SK-N-SH (cell line): ENCODE data around the gene B3GALNT2. TPM values are rescaled to one million over a fixed set of nuclear protein-coding genes. Genes with fewer than 3 reads are reported as not detected.

Source experiments
- CTCF ChIA-PET: fragments of 300-600, 350-600 bp; formaldehyde crosslinking; extraction: SDS; loops from one replicate; lab custom pipeline; 2021; lab: Yijun Ruan, JAX
- POLR2A ChIA-PET: fragments of 350-600 bp; sonication (Branson Sonifier 250); formaldehyde crosslinking; extraction: SDS; loops from one replicate; lab custom pipeline; 2020; ENCODE audit warnings: antibody characterized with exemption, inconsistent platforms; lab: Yijun Ruan, JAX
- DNase-seq: peaks from one replicate; pipeline ENCODE4 v3.0.0; 2012
- H2AFZ ChIP-seq: fragments of 200-600 bp; sonication (generic); 2 replicates; pipeline ENCODE4 v1.8.1; 2016; ENCODE audit warnings: antibody characterized with exemption, mild to moderate bottlenecking, low read depth
- H3F3A ChIP-seq: fragments of 200-600 bp; sonication (generic); replicated peaks from 2 replicates; pipeline ENCODE3; 2016; ENCODE audit warnings: antibody characterized with exemption, mild to moderate bottlenecking; ENCODE audit not compliant: insufficient read depth
- H3K27ac ChIP-seq, 2 experiments: fragments of 200-500 bp in 1 of 2; fragments of 200-600 bp in 1 of 2; sonication (Bioruptor generic) in 1 of 2; sonication (generic), shearing (Covaris generic) in 1 of 2; 2 replicates each; pipeline versions ENCODE4 v1.5.1 to v1.6.1; 2014 to 2016; ENCODE audit warnings: low read depth in 2 of 2, inconsistent platforms in 1 of 2, low read length in 1 of 2, mild to moderate bottlenecking in 1 of 2, mixed read lengths in 1 of 2
- H3K27me3 ChIP-seq: fragments of 200-600 bp; sonication (generic), shearing (Covaris generic); 2 replicates; pipeline ENCODE4 v1.6.1; 2016; ENCODE audit warnings: mixed run types; ENCODE audit not compliant: insufficient read depth
- H3K36me3 ChIP-seq, 2 experiments: fragments of 200-500 bp in 1 of 2; fragments of 200-600 bp in 1 of 2; sonication (Bioruptor generic) in 1 of 2; sonication (generic) in 1 of 2; replicated peaks in 1 of 2; 2 replicates each; pipeline versions ENCODE3 to v1.5.1; 2014 to 2016; ENCODE audit warnings: low read length in 1 of 2, mild to moderate bottlenecking in 1 of 2; ENCODE audit not compliant: insufficient read depth in 2 of 2, control insufficient read depth in 1 of 2
- H3K4me1 ChIP-seq, 2 experiments: fragments of 200-500 bp in 1 of 2; fragments of 200-600 bp in 1 of 2; sonication (Bioruptor generic) in 1 of 2; sonication (generic), shearing (Covaris generic) in 1 of 2; 2 replicates each; pipeline versions ENCODE4 v1.5.1 to v1.6.1; 2014 to 2016; ENCODE audit warnings: low read depth in 1 of 2, low read length in 1 of 2, mixed run types in 1 of 2; ENCODE audit not compliant: insufficient read depth in 2 of 2, control insufficient read depth in 1 of 2
- H3K4me2 ChIP-seq: fragments of 200-600 bp; sonication (generic), shearing (Covaris generic); 2 replicates; pipeline ENCODE4 v1.6.1; 2017; ENCODE audit warnings: mixed run types
- H3K4me3 ChIP-seq, 2 experiments: fragments of 200-500 bp in 1 of 2; fragments of 200-600 bp in 1 of 2; sonication (Bioruptor generic) in 1 of 2; sonication (generic), shearing (Covaris generic) in 1 of 2; 2 replicates each; pipeline versions ENCODE4 v1.5.1 to v1.8.1; 2014 to 2016; ENCODE audit warnings: low read depth in 2 of 2, inconsistent platforms in 1 of 2, low read length in 1 of 2, mild to moderate bottlenecking in 1 of 2, mixed read lengths in 1 of 2, moderate library complexity in 1 of 2
- H3K79me2 ChIP-seq: fragments of 200-600 bp; sonication (generic); 2 replicates; pipeline ENCODE4 v1.8.1; 2017; ENCODE audit warnings: mild to moderate bottlenecking; ENCODE audit not compliant: insufficient read depth
- H3K9ac ChIP-seq: fragments of 200-600 bp; sonication (generic); 2 replicates; pipeline ENCODE4 v1.6.1; 2017; ENCODE audit warnings: mixed run types
- H3K9me2 ChIP-seq: fragments of 200-600 bp; sonication (generic); 2 replicates; pipeline ENCODE4 v1.6.1; 2017; ENCODE audit warnings: mixed run types
- H3K9me3 ChIP-seq: fragments of 200-600 bp; sonication (generic); 2 replicates; pipeline ENCODE4 v1.6.1; 2017; ENCODE audit warnings: mixed run types, mild to moderate bottlenecking, moderate library complexity
- H4K20me1 ChIP-seq: fragments of 200-600 bp; sonication (generic); 2 replicates; pipeline ENCODE4 v1.6.1; 2017; ENCODE audit warnings: mild to moderate bottlenecking, mixed run types; ENCODE audit not compliant: insufficient read depth
- CHD2 ChIP-seq: fragments of 150-350 bp; IDR thresholded peaks from 2 replicates; pipeline ENCODE4 v1.6.1; 2018; ENCODE audit warnings: low read length; ENCODE audit not compliant: partially characterized antibody
- ELF1 ChIP-seq: IDR thresholded peaks from 2 replicates; pipeline ENCODE4 v1.4.0; 2012
- EP300 ChIP-seq, 2 experiments: IDR thresholded peaks; 2 replicates each; pipeline versions ENCODE4 v1.4.0 to v1.6.1; 2012; ENCODE audit warnings: borderline replicate concordance in 1 of 2, low read depth in 1 of 2, low read length in 1 of 2
- EZH2phosphoT487 ChIP-seq: fragments of 200-600 bp; sonication (generic); IDR thresholded peaks from 2 replicates; pipeline ENCODE4 v1.6.1; 2017; ENCODE audit warnings: low read depth, mixed run types, mild to moderate bottlenecking, antibody characterized with exemption, moderate library complexity, borderline replicate concordance
- FOSL2 ChIP-seq: IDR thresholded peaks from 2 replicates; pipeline ENCODE4 v1.4.0; 2012; ENCODE audit warnings: low read depth, mild to moderate bottlenecking, moderate library complexity, borderline replicate concordance
- FOXM1 ChIP-seq: IDR thresholded peaks from 2 replicates; pipeline ENCODE4 v1.4.0; 2012; ENCODE audit warnings: low read depth, mild to moderate bottlenecking
- JUND ChIP-seq: IDR thresholded peaks from 2 replicates; pipeline ENCODE4 v1.4.0; 2012
- MXI1 ChIP-seq: IDR thresholded peaks from 2 replicates; pipeline ENCODE4 v1.6.1; 2012; ENCODE audit warnings: mild to moderate bottlenecking, low read depth, low read length, improper control_type of control experiment
- NRF1 ChIP-seq: IDR thresholded peaks from 2 replicates; pipeline ENCODE4 v1.6.1; 2012; ENCODE audit warnings: low read depth, mild to moderate bottlenecking, low read length
- RAD21 ChIP-seq: IDR thresholded peaks from 2 replicates; pipeline ENCODE4 v1.6.1; 2012; ENCODE audit warnings: mild to moderate bottlenecking, low read length
- RFX5 ChIP-seq: IDR thresholded peaks from 2 replicates; pipeline ENCODE4 v1.6.1; 2012; ENCODE audit warnings: mild to moderate bottlenecking, improper control_type of control experiment, low read length
- SIN3A ChIP-seq: IDR thresholded peaks from 2 replicates; pipeline ENCODE4 v1.6.1; 2012; ENCODE audit warnings: low read depth, mild to moderate bottlenecking, low read length, moderate library complexity, borderline replicate concordance
- SMC3 ChIP-seq: IDR thresholded peaks from 2 replicates; pipeline ENCODE4 v1.6.1; 2012; ENCODE audit warnings: low read depth, low read length, improper control_type of control experiment
- TCF12 ChIP-seq: IDR thresholded peaks from 2 replicates; pipeline ENCODE4 v1.4.0; 2012
- YY1 ChIP-seq: IDR thresholded peaks from 2 replicates; pipeline ENCODE4 v1.4.0; 2012; ENCODE audit warnings: low read depth, mild to moderate bottlenecking
- WGBS: methylation state at CpG from one replicate; pipeline ENCODE4 v1.1.6; 2017; ENCODE audit warnings: low lambda C conversion rate; 5-methylcytosine and 5-hydroxymethylcytosine counted together
- polyA plus RNA-seq, 3 experiments: library from polyadenylated mRNA; depleted of rRNA; stranded (reverse); fragments of >200 nt; gene quantifications; 2 replicates each; pipeline ENCODE4 v1.2.3, GENCODE V29; 2012
- TF ChIP-seq, protein P1 (sequence below): IDR thresholded peaks from 2 replicates; pipeline ENCODE4 v1.4.0; 2012; ENCODE audit warnings: low read depth
- TF ChIP-seq, protein P2 (sequence below): IDR thresholded peaks from 2 replicates; pipeline ENCODE4; 2012
- TF ChIP-seq, protein P3 (sequence below): IDR thresholded peaks from 2 replicates; pipeline ENCODE4 v1.4.0; 2012; ENCODE audit warnings: low read depth, borderline replicate concordance
- TF ChIP-seq, protein P4 (sequence below): fragments of 200-600 bp; sonication (generic); IDR thresholded peaks from 2 replicates; pipeline ENCODE4 v1.6.1; 2017; ENCODE audit warnings: antibody characterized with exemption, mild to moderate bottlenecking, moderate library complexity

The B3GALNT2 gene
- polyA plus RNA-seq, 1 of the 3 experiments (the other 2 are of a cell fraction): 15.5 TPM

DNA sequence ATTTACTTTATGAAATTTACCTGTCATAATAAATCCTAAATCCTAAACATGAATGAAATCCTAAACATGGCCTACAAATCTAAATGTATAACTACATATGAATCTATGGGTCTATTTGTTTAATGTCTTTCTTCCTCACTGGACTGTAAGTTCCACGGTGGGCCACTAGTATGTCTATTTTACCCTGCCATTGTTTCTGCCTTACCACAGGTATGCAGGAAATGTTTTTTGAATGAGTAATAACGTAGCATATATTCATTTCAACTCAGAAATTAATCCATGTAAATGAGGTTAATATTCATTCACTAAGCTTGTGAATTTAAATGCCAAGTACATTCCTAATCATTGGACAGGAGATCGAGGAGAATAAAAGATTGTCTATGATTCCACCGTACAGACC lies 35.3 kb downstream of the B3GALNT2 start (continued):
- no peak for TF ChIP-seq JUND

DNA sequence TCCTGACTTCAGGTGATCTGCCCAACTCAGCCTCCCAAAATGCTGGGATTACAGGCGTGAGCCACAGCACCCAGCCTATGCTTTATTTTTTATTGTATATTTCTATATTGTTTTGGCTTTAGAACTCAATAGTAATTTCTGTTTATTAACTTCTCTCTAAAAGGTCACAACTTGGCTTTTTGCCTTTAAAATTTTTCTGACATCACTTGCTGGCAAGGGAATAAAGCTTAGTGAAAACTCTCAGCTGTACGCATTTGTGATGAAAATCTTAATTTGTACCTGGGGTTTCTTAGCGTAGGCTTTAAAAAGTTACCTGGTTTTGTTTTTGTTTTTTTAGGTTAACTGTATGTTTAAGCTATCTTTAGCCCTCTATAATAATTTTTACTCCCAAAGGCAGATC lies 36.2 kb downstream of the B3GALNT2 start:
- Histone ChIP-seq H3K4me3 (no peak overlapping the region), H3K9me2 (no peaks in the 10 kb centered on the region), H3K79me2 (no peaks in the 10 kb centered on the region), H3K4me2 (no peak overlapping the region), H3K36me3 (peaks cover 5 to 49% of the 10 kb centered on the region in 2 experiments), H3K4me1 (no peaks in the 10 kb centered on the region; a peak in 1 of 4 replicates), H2AFZ (no peak overlapping the region), H3K9me3 (no peaks in the 10 kb centered on the region), H3K9ac (no peak overlapping the region), H3K27ac (no peak overlapping the region), H3F3A (peaks cover 9% of the 10 kb centered on the region), H3K27me3 (no peaks in the 10 kb centered on the region), H4K20me1 (no peaks in the 10 kb centered on the region)
- WGBS: 92% methylated on average over 3 of the region's 3 CpGs
- POLR2A ChIA-PET: no interaction called here
- CTCF ChIA-PET: interaction anchor here (1.2 to 1.4 kb wide), 2 partner anchors 25 to 37 kb away, joined by 4 read pairs; partner anchors contain the start of gene B3GALNT2
- no peak for DNase-seq
- no peak for TF ChIP-seq ELF1
- TF ChIP-seq, protein P1, sequence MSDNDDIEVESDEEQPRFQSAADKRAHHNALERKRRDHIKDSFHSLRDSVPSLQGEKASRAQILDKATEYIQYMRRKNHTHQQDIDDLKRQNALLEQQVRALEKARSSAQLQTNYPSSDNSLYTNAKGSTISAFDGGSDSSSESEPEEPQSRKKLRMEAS: no peak
- TF ChIP-seq SIN3A: no peak
- TF ChIP-seq NRF1: no peak
- TF ChIP-seq FOXM1: no peak
- TF ChIP-seq, protein P2, sequence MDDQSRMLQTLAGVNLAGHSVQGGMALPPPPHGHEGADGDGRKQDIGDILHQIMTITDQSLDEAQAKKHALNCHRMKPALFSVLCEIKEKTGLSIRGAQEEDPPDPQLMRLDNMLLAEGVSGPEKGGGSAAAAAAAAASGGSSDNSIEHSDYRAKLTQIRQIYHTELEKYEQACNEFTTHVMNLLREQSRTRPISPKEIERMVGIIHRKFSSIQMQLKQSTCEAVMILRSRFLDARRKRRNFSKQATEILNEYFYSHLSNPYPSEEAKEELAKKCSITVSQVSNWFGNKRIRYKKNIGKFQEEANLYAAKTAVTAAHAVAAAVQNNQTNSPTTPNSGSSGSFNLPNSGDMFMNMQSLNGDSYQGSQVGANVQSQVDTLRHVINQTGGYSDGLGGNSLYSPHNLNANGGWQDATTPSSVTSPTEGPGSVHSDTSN: no peak
- no peak for TF ChIP-seq EZH2phosphoT487
- no peak for TF ChIP-seq FOSL2
- TF ChIP-seq EP300 (IDR thresholded peaks at IDR 0.05; ENCODE audit: borderline replicate concordance in 1 of 2, low read depth in 1 of 2, low read length in 1 of 2): no peak
- TF ChIP-seq, protein P3, sequence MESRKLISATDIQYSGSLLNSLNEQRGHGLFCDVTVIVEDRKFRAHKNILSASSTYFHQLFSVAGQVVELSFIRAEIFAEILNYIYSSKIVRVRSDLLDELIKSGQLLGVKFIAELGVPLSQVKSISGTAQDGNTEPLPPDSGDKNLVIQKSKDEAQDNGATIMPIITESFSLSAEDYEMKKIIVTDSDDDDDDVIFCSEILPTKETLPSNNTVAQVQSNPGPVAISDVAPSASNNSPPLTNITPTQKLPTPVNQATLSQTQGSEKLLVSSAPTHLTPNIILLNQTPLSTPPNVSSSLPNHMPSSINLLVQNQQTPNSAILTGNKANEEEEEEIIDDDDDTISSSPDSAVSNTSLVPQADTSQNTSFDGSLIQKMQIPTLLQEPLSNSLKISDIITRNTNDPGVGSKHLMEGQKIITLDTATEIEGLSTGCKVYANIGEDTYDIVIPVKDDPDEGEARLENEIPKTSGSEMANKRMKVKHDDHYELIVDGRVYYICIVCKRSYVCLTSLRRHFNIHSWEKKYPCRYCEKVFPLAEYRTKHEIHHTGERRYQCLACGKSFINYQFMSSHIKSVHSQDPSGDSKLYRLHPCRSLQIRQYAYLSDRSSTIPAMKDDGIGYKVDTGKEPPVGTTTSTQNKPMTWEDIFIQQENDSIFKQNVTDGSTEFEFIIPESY: no peak
- no peak for TF ChIP-seq MXI1
- no peak for TF ChIP-seq CHD2
- TF ChIP-seq TCF12: no peak
- TF ChIP-seq JUND: no peak
- TF ChIP-seq, protein P4, sequence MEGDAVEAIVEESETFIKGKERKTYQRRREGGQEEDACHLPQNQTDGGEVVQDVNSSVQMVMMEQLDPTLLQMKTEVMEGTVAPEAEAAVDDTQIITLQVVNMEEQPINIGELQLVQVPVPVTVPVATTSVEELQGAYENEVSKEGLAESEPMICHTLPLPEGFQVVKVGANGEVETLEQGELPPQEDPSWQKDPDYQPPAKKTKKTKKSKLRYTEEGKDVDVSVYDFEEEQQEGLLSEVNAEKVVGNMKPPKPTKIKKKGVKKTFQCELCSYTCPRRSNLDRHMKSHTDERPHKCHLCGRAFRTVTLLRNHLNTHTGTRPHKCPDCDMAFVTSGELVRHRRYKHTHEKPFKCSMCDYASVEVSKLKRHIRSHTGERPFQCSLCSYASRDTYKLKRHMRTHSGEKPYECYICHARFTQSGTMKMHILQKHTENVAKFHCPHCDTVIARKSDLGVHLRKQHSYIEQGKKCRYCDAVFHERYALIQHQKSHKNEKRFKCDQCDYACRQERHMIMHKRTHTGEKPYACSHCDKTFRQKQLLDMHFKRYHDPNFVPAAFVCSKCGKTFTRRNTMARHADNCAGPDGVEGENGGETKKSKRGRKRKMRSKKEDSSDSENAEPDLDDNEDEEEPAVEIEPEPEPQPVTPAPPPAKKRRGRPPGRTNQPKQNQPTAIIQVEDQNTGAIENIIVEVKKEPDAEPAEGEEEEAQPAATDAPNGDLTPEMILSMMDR: no peak
- no peak for TF ChIP-seq RAD21
- no peak for TF ChIP-seq RFX5
- TF ChIP-seq YY1: no peak
- no peak for TF ChIP-seq SMC3
